Astrocyte of the cerebellum (primary cell): ENCODE measurements around the gene TRDN.

Source experiments
- DNase-seq: peaks from one replicate; pipeline ENCODE4 v3.0.0-alpha.2; 2011; ENCODE audit warnings: low read depth
- H3K4me3 ChIP-seq: 2 replicates; pipeline ENCODE4 v1.5.1; 2011; ENCODE audit warnings: mild to moderate bottlenecking, low read depth, low read length, moderate library complexity
- CTCF ChIP-seq: IDR thresholded peaks from 2 replicates; pipeline ENCODE4 v1.5.1; 2012; ENCODE audit warnings: low read length, low read depth, moderate library complexity, mild to moderate bottlenecking; ENCODE audit errors: missing control alignments
- in situ Hi-C: cut with HindIII; loops from 2 replicates; pipeline ENCODE4 v1.10.0; 2017; ENCODE audit warnings: low sequenced_read_pairs

Gene TRDN

GRCh38 chr6:123224077-123224476 lies 412.7 kb downstream of the TRDN start:
- no peak for TF ChIP-seq CTCF
- no peak overlapping the region for H3K4me3 ChIP-seq
- in situ Hi-C loops: no loop called here
- no peak for DNase-seq

GRCh38 chr6:123223461-123223860 lies 413.3 kb downstream of the TRDN start:
- DNase-seq: no peak
- H3K4me3 ChIP-seq: no peak overlapping the region
- no peak for TF ChIP-seq CTCF
- in situ Hi-C loops: no loop called here

GRCh38 chr6:123215211-123215610 lies 421.5 kb downstream of the TRDN start:
- in situ Hi-C loops: no loop called here
- no peak for DNase-seq
- no peak overlapping the region for H3K4me3 ChIP-seq
- TF ChIP-seq CTCF: no peak

- no peak for DNase-seq
- in situ Hi-C loops: no loop called here
- no peak for TF ChIP-seq CTCF
- no peak overlapping the region for H3K4me3 ChIP-seq
Observed at GRCh38 chr6:123214433-123214832, 422.3 kb downstream of the TRDN start.

- in situ Hi-C loops: no loop called here
- DNase-seq: no peak
- TF ChIP-seq CTCF: no peak
- no peak overlapping the region for H3K4me3 ChIP-seq
Observed at GRCh38 chr6:123213921-123214320, 422.8 kb downstream of the TRDN start.

- no peak overlapping the region for H3K4me3 ChIP-seq
Observed at GRCh38 chr6:123211777-123212545, 424.8 kb downstream of the TRDN start.

More at GRCh38 chr6:123211777-123212545, 424.8 kb downstream of the TRDN start:
- in situ Hi-C loops: no loop called here
- DNase-seq: no peak
- TF ChIP-seq CTCF: no peak
